C1 segment of cervical spinal cord (tissue), 14 donors: ENCODE results near the gene SPEM2.

Experiments used
- DNase-seq, 14 donors: peaks; one replicate each; lab custom pipeline; 2025; lab: John Stamatoyannopoulos, UW

Gene SPEM2

DNA sequence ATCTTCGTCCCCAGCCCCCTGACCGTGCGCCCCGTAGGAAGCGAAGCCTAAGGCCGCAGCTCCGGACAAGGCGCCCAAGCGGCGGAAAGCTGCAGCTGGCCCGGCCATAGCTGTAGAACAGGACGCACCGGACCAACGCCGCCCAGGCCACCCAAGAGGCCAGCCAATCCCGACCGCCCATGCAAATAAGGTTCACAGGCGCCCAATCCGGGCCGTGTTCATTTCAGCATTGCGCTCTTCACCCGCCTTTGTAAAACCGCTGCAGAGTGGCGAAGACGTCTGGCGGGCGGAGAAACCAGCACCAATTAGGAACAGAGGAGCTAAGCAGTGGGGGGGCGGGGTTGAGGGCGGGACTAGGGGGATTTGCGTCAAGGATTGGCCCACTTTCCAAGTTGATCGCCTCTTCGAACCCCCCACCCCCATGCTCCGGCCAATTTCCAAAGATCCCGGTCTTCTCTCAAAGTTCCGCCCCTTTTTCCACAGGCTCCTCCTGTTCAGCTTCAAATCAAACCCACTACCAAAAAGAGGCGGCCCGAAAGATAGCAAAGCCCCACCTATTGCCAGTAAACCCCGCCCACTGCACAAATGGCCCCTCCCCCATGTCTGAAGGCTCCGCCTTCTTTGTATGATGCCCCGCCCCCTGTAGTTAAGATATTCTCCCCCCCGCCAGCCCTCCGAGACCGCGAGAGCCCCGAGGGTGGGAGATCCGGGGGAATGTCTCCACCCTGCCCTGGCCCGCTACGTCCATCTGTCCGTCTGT is 21.3 kb upstream of the SPEM2 start, which contains the start of gene TMEM256:
Gene TMEM256 (minus strand): TSS at position 121 of the 760 bp plus-strand sequence. CDS start 13 bp downstream, at position 108.
- DNase-seq: peak; percentile 94 to 100 (median 99)

DNA sequence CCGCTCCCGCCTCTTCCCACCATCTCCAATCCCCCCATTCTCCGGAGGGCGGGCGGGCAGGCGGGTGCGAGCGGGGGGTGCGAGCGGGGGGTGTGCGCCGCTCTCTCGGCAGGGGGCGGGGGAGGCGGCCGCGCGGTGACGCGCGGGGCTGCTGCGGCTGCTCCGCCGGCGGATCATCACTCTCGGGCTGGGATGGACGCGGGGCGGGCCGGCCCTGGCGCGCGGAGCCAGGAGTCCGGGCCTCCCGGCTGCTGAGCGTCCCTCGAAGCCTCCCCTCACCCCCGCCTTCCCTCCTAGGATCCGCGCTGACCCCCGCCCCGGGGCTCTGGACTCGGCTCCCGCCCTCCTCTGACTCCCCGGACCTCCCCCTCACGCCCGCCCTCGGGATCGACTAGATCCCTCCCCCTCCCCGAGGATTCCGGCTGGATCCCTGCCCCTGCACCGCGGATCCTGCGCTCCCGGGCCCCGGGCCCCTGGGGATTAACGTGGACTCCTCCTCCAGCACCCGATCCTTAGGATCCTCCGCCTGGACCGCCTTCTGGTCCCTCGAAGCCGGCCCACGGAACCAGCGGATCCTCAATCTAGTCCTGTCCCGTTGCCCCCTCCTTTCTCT is 20.6 kb upstream of the SPEM2 start:
- DNase-seq: peak in 6 of 14 donors; percentile 6 to 97 (median 78)

- DNase-seq: peak in 7 of 14 donors; percentile 28 to 58 (median 38)
Measured at GRCh38 chr17:7405350-7406234, 19.8 kb upstream of the SPEM2 start.

DNA sequence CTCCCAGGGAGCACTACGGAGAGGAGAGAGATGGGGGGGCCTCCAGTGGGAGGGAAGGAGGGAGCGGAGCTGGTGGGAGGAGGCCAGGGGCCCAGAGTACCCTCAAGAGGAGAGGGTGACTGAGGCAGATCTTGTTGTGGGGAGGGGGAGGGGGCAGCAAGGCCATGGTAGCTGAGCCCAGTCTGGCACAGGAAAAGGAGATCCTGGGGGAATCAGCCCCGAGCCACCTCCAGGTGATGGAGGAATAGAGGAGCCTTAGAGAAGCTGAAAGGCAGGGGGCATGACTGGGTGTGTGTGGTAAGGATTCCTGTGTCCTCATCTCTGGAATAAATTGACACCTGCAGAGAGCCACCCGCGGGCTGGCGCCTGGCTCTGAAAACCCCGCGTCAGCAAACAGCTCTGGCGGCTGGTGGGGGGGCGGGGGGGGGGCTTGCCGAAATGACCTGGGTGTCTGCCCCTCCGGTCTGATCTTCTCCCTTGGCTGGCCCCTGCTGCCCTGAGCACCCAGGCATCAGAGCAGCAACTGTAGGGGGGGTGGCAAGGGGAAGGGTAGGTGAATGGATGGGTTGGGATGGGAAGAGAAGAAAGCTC is 19.1 kb upstream of the SPEM2 start:
- DNase-seq: peak in 1 of 14 donors; percentile 33

- DNase-seq: no peak
Measured at GRCh38 chr17:7407082-7407481, 18.3 kb upstream of the SPEM2 start.

GRCh38 chr17:7407485-7408251 is 17.7 kb upstream of the SPEM2 start, which contains the start of gene NLGN2:
Gene NLGN2, plus strand, starts transcription at chr17:7407845. Its CDS starts 411 bp downstream, at chr17:7408256.
- DNase-seq: no peak

DNA sequence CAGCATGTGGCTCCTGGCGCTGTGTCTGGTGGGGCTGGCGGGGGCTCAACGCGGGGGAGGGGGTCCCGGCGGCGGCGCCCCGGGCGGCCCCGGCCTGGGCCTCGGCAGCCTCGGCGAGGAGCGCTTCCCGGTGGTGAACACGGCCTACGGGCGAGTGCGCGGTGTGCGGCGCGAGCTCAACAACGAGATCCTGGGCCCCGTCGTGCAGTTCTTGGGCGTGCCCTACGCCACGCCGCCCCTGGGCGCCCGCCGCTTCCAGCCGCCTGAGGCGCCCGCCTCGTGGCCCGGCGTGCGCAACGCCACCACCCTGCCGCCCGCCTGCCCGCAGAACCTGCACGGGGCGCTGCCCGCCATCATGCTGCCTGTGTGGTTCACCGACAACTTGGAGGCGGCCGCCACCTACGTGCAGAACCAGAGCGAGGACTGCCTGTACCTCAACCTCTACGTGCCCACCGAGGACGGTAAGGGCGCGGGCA is 17.1 kb upstream of the SPEM2 start:
- DNase-seq: no peak

DNA sequence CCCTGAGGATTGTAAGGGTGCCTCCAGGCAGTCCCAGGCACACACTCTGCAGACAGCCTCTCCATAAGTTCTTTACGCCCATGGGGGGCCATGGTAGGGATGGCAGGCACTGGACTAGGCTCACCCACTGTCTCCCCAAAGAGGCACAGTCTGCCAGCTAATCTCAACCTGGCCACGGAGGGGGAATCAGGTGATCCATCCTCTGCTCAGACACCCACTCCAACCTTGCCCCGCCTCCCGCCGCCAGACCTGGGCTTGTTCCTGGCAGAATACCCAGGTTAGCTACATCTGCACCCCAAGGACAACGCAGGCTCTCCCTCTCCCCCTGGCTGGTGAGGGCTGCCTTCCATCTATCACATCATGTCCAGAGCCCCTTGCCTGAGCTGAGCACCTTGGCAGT is 16.6 kb upstream of the SPEM2 start:
- DNase-seq: no peak

GRCh38 chr17:7409716-7410115 is 15.7 kb upstream of the SPEM2 start:
- no peak for DNase-seq

- no peak for DNase-seq
Measured at GRCh38 chr17:7410634-7411426, 14.6 kb upstream of the SPEM2 start.

GRCh38 chr17:7411427-7411750 is 14.0 kb upstream of the SPEM2 start:
- DNase-seq: no peak

DNA sequence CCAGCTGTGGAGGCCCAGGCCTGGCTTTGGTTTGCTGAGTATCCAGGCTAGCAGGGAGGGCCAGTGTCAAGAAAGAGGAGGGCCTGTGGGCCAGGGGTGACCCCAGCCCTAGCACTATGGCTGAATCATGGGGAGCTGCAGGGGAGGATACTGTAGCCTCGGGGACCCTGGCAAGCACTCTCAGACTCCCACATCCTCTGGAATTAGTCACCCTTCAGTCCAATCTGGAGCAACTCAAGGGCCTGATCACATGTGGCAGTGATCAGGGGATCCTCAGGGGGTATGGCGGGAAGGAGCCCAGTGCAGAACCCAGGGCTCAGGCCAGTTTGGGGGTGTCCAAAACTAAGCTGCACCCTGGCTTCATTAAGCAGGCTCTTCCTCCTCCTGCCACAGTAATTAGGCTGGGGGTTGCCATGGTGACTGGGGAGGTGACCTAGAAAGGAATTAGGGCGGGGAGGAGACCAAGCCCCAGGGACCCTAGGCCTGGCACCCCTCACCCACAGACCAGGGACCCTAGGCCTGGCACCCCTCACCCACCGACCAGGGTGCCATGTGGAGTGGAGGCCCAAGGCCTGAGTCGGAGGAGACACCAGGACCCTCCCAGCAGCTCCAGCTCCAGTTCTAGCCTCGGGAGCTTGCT is 11.9 kb upstream of the SPEM2 start:
- DNase-seq: peak in 1 of 14 donors; percentile 27

GRCh38 chr17:7414837-7415236 is 10.6 kb upstream of the SPEM2 start:
- no peak for DNase-seq

DNA sequence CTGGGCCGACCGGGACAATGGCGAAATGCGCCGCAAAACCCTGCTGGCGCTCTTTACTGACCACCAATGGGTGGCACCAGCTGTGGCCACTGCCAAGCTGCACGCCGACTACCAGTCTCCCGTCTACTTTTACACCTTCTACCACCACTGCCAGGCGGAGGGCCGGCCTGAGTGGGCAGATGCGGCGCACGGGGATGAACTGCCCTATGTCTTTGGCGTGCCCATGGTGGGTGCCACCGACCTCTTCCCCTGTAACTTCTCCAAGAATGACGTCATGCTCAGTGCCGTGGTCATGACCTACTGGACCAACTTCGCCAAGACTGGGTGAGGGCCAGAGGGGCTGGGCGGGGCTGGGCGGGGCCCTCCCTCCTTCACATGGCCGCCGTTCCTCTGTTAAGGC is 9.6 kb upstream of the SPEM2 start:
- DNase-seq: no peak

DNA sequence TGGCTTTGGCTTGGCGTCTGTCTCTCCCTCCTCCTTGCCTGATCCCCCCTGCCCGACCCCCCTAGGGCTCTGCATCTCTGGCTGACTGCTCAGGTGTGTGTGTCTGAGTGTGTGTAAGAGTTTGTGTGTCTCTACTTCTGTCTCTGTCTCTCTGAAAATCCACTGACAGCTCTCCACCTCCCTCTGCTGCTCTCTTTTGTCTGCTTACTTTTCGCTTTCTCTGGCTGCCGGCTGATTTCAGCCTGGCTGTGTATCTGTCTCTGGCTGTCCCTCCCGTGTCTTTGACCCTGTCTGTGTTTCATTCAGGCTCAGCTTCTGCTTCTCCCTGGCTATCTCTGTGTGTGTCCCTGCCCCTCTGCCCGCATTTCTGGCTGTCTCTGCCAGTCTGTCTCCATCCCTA is 9.1 kb upstream of the SPEM2 start:
- DNase-seq: no peak

DNA sequence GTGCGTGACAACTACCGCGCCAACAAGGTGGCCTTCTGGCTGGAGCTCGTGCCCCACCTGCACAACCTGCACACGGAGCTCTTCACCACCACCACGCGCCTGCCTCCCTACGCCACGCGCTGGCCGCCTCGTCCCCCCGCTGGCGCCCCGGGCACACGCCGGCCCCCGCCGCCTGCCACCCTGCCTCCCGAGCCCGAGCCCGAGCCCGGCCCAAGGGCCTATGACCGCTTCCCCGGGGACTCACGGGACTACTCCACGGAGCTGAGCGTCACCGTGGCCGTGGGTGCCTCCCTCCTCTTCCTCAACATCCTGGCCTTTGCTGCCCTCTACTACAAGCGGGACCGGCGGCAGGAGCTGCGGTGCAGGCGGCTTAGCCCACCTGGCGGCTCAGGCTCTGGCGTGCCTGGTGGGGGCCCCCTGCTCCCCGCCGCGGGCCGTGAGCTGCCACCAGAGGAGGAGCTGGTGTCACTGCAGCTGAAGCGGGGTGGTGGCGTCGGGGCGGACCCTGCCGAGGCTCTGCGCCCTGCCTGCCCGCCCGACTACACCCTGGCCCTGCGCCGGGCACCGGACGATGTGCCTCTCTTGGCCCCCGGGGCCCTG is 8.3 kb upstream of the SPEM2 start:
- DNase-seq: no peak

DNA sequence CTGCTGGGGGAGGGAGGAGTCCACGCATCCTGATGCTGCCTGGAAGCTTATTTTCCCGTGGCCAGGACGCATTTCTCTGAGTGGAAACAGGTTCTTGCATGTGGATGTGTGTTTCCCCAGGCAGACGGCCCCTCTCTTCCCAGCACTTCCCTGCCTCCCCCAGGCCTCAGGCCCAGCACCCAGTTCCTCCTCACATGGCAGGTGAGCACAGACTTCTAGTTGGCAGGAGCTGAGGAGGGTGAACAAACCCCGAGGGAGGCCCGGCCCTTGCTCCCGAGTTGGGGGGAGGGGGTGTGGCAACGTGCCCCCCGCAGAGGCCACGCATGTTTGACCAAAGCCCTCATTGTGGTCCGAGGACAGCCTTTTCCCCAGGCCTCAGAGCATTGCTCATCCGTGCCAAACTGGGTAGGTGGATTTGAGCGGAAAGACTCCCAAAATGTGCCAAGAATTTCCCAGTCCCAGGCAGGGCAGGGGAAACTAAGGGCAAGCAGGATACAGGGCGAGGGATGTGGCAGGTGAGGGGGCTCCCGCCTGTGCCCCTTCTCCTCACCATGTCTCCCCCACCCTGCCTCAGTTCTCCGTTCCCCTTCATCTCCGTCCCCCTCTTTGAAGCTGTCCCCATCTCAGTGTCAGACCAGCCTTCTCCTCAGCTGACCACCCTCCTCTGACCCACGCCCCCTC is 6.8 kb upstream of the SPEM2 start:
- DNase-seq: peak in 1 of 14 donors; percentile 16

DNA sequence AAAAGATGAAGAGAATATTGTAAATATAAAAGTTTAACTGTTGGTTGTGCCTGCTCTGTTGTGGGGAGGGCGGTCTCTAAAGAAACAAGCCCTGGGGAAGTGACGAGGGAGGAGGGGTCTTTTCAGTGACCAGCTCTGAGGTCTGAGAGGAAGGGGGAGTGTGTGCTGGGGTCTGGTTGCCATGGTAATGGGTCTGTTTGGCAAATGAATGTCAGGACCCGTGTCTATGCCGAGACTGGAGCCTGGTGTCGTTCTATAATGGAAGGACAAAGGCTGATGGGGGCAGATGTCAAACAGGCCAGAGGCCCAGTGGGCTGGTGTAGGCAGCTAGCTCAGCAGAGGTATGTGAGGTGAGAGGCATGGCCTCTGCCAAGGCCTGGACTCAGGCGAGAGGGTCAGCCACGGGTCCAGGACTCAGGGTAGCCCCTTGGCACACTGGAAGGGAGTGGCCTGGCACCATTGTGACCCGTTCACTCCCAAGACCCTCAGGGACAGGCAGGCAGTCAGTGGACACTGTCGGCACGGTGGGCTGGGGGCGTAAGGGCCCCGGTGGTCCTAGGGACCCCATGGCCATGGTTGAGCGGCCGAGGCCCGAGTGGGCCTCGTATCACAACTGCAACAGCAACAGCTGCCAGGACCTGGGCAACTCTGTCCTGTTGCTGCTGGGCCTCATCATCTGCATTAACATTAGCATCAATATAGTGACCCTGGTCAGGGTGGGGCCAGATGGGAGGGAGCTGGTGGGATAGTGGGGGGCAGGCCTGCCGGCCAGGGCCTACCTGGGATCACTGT is 5.4 kb upstream of the SPEM2 start, which contains the start of gene SPEM1:
Gene SPEM1 (plus strand): TSS at position 506 of the 792 bp plus-strand sequence. CDS start 61 bp downstream, at position 567.
- DNase-seq: no peak
